Measurements from ENCODE around the gene POMT2.

GRCh38 chr14:77271113-77271710 is 49.5 kb downstream of the POMT2 start, which contains the start of gene NGB:
- TF ChIP-seq SIN3A (IDR thresholded peaks at IDR 0.05; ENCODE audit: borderline replicate concordance, insufficient read depth, low read length) (no peak), REST (IDR thresholded peaks at IDR 0.05; ENCODE audit: insufficient read depth in 1 of 2, low read depth in 2 of 2, low read length in 2 of 2) (no peak)

Data from PFSK-1 (cell line).